ENCODE results near the gene FOXP1. TPM values are rescaled to one million over a fixed set of nuclear protein-coding genes. Genes with fewer than 3 reads are reported as not detected.

The FOXP1 gene
- total RNA-seq, 1 experiment from 2014 or later: 58.4 TPM

GRCh38 chr3:71031914-71032521, 551.5 kb downstream of the FOXP1 start:
- no peaks in the 10 kb centered on the region for H3K27me3 ChIP-seq (replicated peaks; ENCODE audit: insufficient read depth, low read depth, low read length, poor library complexity)
- no peaks in the 10 kb centered on the region for H3K9me3 ChIP-seq (ENCODE audit: low read depth, low read length, poor library complexity, severe bottlenecking)
- POLR2A ChIA-PET (ENCODE audit: low non-redundant PET): no interaction called here
- peaks cover 18% of the 10 kb centered on the region for H3K4me1 ChIP-seq (ENCODE audit: insufficient read depth, low read length, poor library complexity, severe bottlenecking)
- no peak for DNase-seq (ENCODE audit: low spot score)
- CTCF ChIA-PET: no interaction called here
- H3K27ac ChIP-seq (ENCODE audit: low read depth, low read length, poor library complexity, severe bottlenecking): no peak overlapping the region
- peaks cover 3% of the 10 kb centered on the region for H3K36me3 ChIP-seq (ENCODE audit: insufficient read depth, low read length, poor library complexity, severe bottlenecking)
- H3K4me3 ChIP-seq (ENCODE audit: low read depth, low read length, poor library complexity, severe bottlenecking): no peak overlapping the region
- TF ChIP-seq CTCF (conservative IDR thresholded peaks at IDR 0.05; ENCODE audit: low read depth, low read length) (no peak), EZH2 (IDR thresholded peaks at IDR 0.05; ENCODE audit: borderline replicate concordance, low read depth, low read length, poor library complexity, severe bottlenecking) (no peak)
- no TSS peak for BruUV-seq (replicated peaks)
- intact Hi-C loops (cut with micrococcal nuclease; ENCODE audit: unreplicated experiment): no loop called here

GRCh38 chr3:71031181-71031580, 552.3 kb downstream of the FOXP1 start:
- BruUV-seq (replicated peaks): no TSS peak
- ChIA-PET POLR2A (ENCODE audit: low non-redundant PET) (no interaction called here), CTCF (no interaction called here)
- H3K27me3 ChIP-seq (replicated peaks; ENCODE audit: insufficient read depth, low read depth, low read length, poor library complexity): no peaks in the 10 kb centered on the region
- H3K36me3 ChIP-seq (ENCODE audit: insufficient read depth, low read length, poor library complexity, severe bottlenecking): peaks cover 3% of the 10 kb centered on the region
- no peaks in the 10 kb centered on the region for H3K9me3 ChIP-seq (ENCODE audit: low read depth, low read length, poor library complexity, severe bottlenecking)
- intact Hi-C loops (cut with micrococcal nuclease; ENCODE audit: unreplicated experiment): no loop called here
- no peak for DNase-seq (ENCODE audit: low spot score)
- peaks cover 18% of the 10 kb centered on the region for H3K4me1 ChIP-seq (ENCODE audit: insufficient read depth, low read length, poor library complexity, severe bottlenecking)
- TF ChIP-seq EZH2 (IDR thresholded peaks at IDR 0.05; ENCODE audit: borderline replicate concordance, low read depth, low read length, poor library complexity, severe bottlenecking) (no peak), CTCF (conservative IDR thresholded peaks at IDR 0.05; ENCODE audit: low read depth, low read length) (no peak)
- no peak overlapping the region for H3K4me3 ChIP-seq (ENCODE audit: low read depth, low read length, poor library complexity, severe bottlenecking)
- no peak overlapping the region for H3K27ac ChIP-seq (ENCODE audit: low read depth, low read length, poor library complexity, severe bottlenecking)

GRCh38 chr3:71030748-71031147, 552.8 kb downstream of the FOXP1 start:
- no peak overlapping the region for H3K4me3 ChIP-seq (ENCODE audit: low read depth, low read length, poor library complexity, severe bottlenecking)
- peaks cover 14% of the 10 kb centered on the region for H3K4me1 ChIP-seq (ENCODE audit: insufficient read depth, low read length, poor library complexity, severe bottlenecking)
- H3K27ac ChIP-seq (ENCODE audit: low read depth, low read length, poor library complexity, severe bottlenecking): no peak overlapping the region
- ChIA-PET CTCF (no interaction called here), POLR2A (ENCODE audit: low non-redundant PET) (no interaction called here)
- no TSS peak for BruUV-seq (replicated peaks)
- TF ChIP-seq CTCF (conservative IDR thresholded peaks at IDR 0.05; ENCODE audit: low read depth, low read length) (no peak), EZH2 (IDR thresholded peaks at IDR 0.05; ENCODE audit: borderline replicate concordance, low read depth, low read length, poor library complexity, severe bottlenecking) (no peak)
- no peaks in the 10 kb centered on the region for H3K9me3 ChIP-seq (ENCODE audit: low read depth, low read length, poor library complexity, severe bottlenecking)
- H3K36me3 ChIP-seq (ENCODE audit: insufficient read depth, low read length, poor library complexity, severe bottlenecking): peaks cover 3% of the 10 kb centered on the region
- DNase-seq (ENCODE audit: low spot score): no peak
- intact Hi-C loops (cut with micrococcal nuclease; ENCODE audit: unreplicated experiment): no loop called here
- H3K27me3 ChIP-seq (replicated peaks; ENCODE audit: insufficient read depth, low read depth, low read length, poor library complexity): no peaks in the 10 kb centered on the region
